GM21390 (cell line): ENCODE measurements around the gene NDUFS7.
"Not testable (repeated sequence)": the region's sequence is repeated elsewhere in the genome, so short reads cannot be mapped to it uniquely, and the experiment has no call there.

ENCODE experiments used
- ATAC-seq: cut with Tn5 transposase; IDR thresholded peaks from one replicate; pipeline ENCODE4 v1.9.1; 2021; ENCODE audit not compliant: unreplicated experiment

The NDUFS7 gene

GRCh38 chr19:1417145-1417544, 33.4 kb downstream of the NDUFS7 start:
- ATAC-seq: no peak

DNA sequence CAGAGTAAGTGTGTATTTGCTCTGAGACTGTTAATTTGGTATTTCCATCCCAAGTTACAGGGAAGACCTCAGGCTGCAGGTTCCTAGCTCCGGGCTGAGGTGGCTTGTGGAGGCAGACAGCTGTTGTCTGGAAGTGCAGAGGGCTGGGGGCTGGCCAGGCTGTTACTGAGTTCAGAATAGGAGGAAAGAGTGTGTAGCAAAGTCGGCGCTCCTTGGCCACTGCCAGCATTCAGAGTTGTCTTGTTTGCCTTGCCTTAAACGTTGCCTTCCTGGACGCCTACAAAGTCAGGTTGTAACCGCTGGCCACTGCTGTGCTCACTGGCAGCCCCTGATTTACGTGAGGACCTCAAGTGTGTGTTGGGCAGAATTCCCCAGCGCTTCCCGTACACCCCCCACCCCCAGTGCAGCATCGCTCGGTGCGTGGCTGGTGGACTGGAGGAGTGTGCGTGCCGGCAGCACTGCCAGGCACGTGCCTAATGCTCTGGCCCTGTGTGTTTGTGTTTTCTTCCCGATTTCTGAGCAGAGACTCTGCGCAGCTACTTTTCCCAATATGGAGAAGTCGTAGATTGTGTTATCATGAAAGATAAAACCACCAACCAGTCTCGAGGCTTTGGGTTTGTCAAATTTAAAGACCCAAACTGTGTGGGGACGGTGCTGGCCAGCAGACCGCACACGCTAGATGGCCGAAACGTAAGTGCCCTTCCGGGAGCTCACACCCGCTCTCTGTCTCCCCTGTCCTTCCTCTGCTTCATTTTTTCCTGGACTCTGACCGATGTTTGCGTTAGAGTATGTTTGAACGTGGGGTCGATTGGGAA, 34.2 kb downstream of the NDUFS7 start:
- no peak for ATAC-seq

DNA sequence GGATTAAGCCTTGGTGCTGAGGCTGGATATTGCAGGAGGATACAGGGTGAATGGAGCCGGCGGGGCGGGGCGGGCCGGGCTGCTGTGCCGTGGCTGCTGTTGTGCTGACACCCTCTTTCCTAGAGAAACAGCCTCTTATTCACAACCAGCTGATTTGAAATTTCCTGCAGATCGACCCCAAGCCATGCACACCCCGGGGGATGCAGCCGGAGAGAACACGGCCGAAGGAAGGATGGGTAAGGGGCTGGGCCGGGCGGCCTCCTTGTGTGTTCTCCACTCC, 34.7 kb downstream of the NDUFS7 start:
- ATAC-seq: no peak

- no peak for ATAC-seq
Measured at GRCh38 chr19:1418951-1419738, 35.4 kb downstream of the NDUFS7 start.

DNA sequence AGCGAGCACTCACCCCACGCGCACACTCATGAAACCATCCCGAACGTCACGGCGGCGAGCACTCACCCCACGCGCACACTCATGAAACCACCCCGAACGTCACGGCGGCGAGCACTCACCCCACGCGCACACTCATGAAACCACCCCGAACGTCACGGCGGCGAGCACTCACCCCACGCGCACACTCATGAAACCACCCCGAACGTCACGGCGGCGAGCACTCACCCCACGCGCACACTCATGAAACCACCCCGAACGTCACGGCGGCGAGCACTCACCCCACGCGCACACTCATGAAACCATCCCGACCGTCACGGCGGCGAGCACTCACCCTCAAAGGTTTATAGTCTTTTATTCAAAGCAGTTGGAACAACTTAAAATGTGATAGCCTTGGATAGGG, 36.4 kb downstream of the NDUFS7 start:
- not testable (repeated sequence) for ATAC-seq

- no peak for ATAC-seq
Measured at GRCh38 chr19:1420590-1420989, 36.9 kb downstream of the NDUFS7 start.

- ATAC-seq: no peak
Measured at GRCh38 chr19:1421218-1421957, 37.7 kb downstream of the NDUFS7 start.

- ATAC-seq: no peak
Measured at GRCh38 chr19:1421958-1422305, 38.2 kb downstream of the NDUFS7 start.

DNA sequence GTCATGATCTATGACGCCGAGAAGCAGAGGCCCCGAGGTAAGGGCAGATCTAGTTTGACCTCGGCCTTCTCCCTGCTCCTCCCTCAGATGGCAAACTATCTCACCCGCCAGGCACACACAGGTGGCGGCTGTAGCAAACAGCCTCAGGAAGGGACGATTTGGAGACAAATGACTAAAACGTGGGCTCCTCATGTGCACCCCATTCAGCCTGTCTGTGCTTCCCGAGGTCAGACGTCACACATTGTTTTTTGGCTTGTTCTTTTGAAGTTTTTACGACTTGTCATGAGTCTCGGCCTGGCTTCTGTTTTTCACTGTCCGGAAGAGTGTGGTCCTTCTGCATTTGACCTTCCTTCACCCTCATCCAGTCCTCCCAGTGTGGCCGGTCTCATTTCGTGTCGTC, 38.7 kb downstream of the NDUFS7 start:
- ATAC-seq: no peak

DNA sequence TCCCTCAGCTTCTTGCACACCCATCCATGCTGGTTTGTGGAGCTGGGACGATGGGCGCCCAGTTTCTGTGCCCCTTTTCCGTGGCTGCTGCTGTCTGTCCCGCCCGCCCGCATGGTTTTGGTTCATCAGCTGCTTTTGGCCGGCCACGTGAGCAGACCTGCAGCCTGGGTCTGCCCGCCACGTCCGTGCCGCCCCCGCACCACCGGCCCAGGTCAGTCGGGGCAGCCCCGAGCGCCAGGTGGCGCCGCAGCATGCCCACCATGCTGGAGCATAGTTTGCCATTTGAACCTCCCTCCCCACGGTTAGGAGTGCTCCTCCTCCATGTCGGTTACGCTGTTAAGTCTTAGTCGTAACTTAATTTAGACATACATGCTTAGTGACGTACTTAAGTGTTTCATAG, 39.2 kb downstream of the NDUFS7 start:
- ATAC-seq: no peak

DNA sequence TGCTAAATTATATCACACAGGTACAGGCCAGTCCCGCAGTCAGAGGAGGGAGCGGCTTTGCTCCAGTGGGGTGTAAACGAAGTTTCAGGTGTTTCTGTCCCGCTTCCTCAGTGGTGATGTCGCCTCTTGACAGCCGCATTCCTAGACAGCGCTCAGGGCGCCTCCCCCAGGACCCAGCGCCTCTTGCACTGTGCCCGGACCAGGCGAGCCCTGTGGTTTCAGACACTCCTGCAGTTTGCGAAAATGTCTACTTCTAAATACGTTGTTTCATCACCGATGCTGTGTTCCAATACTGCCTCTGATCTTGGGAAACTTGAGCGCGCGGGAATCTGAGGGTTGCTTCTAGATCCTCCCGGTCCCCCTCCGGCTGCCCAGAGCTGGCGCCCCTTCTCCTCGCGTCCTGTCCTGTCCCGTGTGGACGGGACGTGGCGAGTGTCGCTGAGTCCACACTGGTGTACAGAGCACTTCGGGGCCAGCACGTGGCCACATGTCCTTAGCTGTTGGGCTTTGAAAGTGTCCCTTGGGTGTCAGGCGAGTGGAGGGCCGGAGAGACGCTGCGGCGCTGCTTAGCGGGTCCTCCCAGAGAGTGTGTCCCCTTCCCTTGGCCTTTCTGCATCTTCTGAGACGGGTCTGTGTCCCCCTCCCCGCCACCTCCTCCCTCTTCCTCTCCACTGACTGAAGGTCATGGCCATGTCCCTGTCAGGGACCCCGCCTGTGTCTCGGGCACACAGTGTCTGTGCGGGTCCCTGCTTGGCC, 39.9 kb downstream of the NDUFS7 start:
- ATAC-seq: no peak

DNA sequence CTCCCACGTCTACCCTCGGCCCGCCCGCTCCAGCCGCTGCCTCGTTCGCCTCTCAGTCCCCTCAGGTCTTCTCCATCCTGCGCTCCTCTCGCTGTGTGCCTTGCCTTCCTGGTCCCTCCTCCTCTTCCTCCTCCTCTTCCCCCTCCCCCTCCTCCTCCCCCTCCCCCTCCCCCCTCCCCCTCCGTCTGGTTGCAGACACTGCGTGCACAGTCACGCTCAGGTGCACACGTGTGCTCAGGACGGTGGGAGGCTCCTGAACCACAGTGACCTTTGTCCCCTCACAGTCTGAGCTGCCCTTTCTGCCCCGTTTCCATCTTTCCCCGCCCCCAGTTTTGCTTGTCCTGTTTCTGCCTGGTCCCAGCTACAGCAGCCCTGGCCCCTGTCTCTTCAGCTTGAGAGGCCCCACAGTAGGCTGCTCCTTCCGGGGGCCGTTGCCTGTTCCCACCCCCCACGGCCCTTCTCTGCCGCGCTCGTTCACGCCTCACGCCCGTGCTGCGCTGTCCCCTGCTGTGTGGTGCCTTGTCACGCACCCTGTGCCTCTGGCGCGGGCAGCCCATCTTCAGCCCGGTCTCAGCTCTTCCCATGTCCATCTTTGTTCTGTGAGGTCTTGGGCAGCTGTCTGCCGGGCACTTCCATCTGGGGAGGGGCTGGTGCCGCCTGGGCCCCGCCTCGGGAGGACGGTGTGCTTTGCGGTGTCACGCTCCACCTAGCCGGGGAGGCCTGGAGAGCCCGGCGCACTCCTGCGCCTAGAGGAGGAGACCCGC, 40.7 kb downstream of the NDUFS7 start:
- ATAC-seq: no peak

- no peak for ATAC-seq
Measured at GRCh38 chr19:1425102-1425837, 41.6 kb downstream of the NDUFS7 start.

GRCh38 chr19:1425902-1426301, 42.2 kb downstream of the NDUFS7 start:
- ATAC-seq: no peak

DNA sequence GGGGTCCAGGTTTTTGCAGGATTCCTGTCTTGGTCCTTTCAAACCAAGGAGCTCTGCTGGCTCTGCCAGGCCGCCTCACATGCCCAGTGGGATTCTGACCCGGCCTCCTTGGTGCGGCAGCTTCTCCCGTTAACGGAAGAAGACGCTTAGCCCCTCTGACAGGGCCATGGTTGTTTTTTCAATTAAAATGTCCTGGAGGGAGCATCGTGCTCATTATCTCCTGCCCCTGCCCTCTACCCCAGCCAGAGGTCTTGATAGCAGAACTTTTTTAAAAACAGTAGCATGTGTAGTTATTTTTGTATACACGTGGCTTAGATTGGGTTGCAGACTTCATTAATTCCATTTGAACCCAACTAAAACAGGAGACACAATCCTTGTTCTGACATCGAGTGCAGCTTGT, 43.0 kb downstream of the NDUFS7 start:
- ATAC-seq: no peak

GRCh38 chr19:1427221-1427920, 43.7 kb downstream of the NDUFS7 start:
- ATAC-seq: no peak

DNA sequence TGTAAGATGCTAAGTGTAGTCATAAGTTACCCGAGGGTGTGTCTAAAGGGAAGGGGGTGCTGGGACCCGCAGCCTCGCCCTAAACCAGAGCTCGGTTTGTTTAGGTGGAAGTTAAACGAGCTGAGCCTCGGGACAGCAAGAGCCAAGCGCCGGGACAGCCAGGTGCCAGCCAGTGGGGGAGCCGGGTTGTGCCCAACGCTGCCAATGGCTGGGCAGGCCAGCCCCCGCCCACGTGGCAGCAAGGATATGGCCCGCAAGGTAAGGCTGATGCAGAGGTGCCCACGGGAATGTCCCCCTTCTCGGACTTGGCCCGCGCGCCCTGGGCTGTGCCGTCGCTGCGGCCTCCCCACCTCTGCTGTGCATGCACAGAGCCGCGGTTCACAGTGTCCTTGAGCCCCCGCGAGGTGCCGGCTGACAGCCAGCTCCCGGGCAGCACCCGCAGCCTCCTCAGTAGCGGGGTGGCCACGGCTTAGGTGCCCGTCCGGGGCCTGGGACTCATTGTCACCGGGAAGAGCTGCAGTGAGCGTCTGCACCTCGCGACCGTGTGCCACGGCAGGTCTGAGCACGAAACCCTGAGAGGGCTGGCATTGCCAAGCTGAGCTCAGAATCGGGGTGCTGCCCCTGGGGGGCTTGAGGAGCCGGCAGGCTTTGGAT, 45.2 kb downstream of the NDUFS7 start:
- no peak for ATAC-seq

GRCh38 chr19:1429750-1430149, 46.0 kb downstream of the NDUFS7 start:
- ATAC-seq: no peak

GRCh38 chr19:1430246-1430645, 46.5 kb downstream of the NDUFS7 start:
- no peak for ATAC-seq
